HEK293 (cell line): Measurements from ENCODE around the gene SEMA4D.

Source experiments
- CTCF ChIA-PET: fragments of 350-600 bp; formaldehyde crosslinking; extraction: SDS; loops from one replicate; lab custom pipeline; 2021; ENCODE audit warnings: antibody characterized with exemption; lab: Yijun Ruan, JAX
- POLR2A ChIA-PET: fragments of 300-600 bp; formaldehyde crosslinking; extraction: SDS; loops from one replicate; lab custom pipeline; 2020; ENCODE audit warnings: antibody characterized with exemption, inconsistent platforms; lab: Yijun Ruan, JAX
- H3K27ac ChIP-seq: fragments of 200-500 bp; sonication (Bioruptor generic); 2 replicates; pipeline ENCODE4 v1.5.1; 2014; ENCODE audit warnings: low read depth, low read length, control low read depth, inconsistent platforms; ENCODE audit errors: extremely low read depth
- H3K36me3 ChIP-seq, 2 experiments: fragments of 200-500 bp in 1 of 2; sonication (Bioruptor generic) in 1 of 2; 1 replicate in 1 of 2; 2 replicates in 1 of 2; pipeline ENCODE4 v1.5.1; 2014 to 2017; ENCODE audit warnings: inconsistent platforms in 2 of 2, low read length in 2 of 2; ENCODE audit not compliant: control insufficient read depth in 2 of 2, insufficient read depth in 1 of 2
- H3K4me1 ChIP-seq: fragments of 200-500 bp; sonication (Bioruptor generic); 2 replicates; pipeline ENCODE4 v1.5.1; 2014; ENCODE audit warnings: mild to moderate bottlenecking, low read length, inconsistent platforms; ENCODE audit not compliant: control insufficient read depth, insufficient read depth
- H3K4me3 ChIP-seq: 2 replicates; pipeline ENCODE4 v1.5.1; 2011; ENCODE audit warnings: low read depth, mild to moderate bottlenecking, control low read depth, low read length, moderate library complexity
- H3K9me3 ChIP-seq: fragments of 200-500 bp; sonication (Bioruptor generic); 2 replicates; pipeline ENCODE4 v1.5.1; 2014; ENCODE audit warnings: low read depth, low read length, inconsistent platforms; ENCODE audit not compliant: control insufficient read depth, insufficient read depth
- GFI1B ChIP-seq: fragments of 450-650 bp; formaldehyde crosslinking; IDR thresholded peaks from 2 replicates; pipeline ENCODE4 v1.5.1; 2016; ENCODE audit warnings: missing biosample characterization, missing genetic modification characterization
- GLI2 ChIP-seq: fragments of 450-650 bp; formaldehyde crosslinking; IDR thresholded peaks from 2 replicates; pipeline ENCODE4; 2017; ENCODE audit warnings: missing biosample characterization, missing genetic modification characterization, low read depth, borderline replicate concordance
- GLIS2 ChIP-seq: fragments of 450-650 bp; formaldehyde crosslinking; IDR thresholded peaks from 2 replicates; pipeline ENCODE4 v1.5.1; 2016; ENCODE audit warnings: missing biosample characterization, missing genetic modification characterization
- KLF7 ChIP-seq: fragments of 450-650 bp; formaldehyde crosslinking; IDR thresholded peaks from 2 replicates; pipeline ENCODE4 v1.5.1; 2016; ENCODE audit warnings: missing biosample characterization, missing genetic modification characterization, borderline replicate concordance
- SCRT1 ChIP-seq: fragments of 450-650 bp; formaldehyde crosslinking; IDR thresholded peaks from 2 replicates; pipeline ENCODE4 v1.5.1; 2016; ENCODE audit warnings: missing biosample characterization, missing genetic modification characterization, borderline replicate concordance
- SP3 ChIP-seq: fragments of 450-650 bp; formaldehyde crosslinking; IDR thresholded peaks from 2 replicates; pipeline ENCODE4 v1.5.1; 2016; ENCODE audit warnings: missing biosample characterization, missing genetic modification characterization
- ZBTB7A ChIP-seq: fragments of 450-650 bp; formaldehyde crosslinking; IDR thresholded peaks from 2 replicates; pipeline ENCODE4 v1.5.1; 2016; ENCODE audit warnings: low read depth, missing biosample characterization, missing genetic modification characterization
- ZNF114 ChIP-seq: fragments of 450-650 bp; formaldehyde crosslinking; IDR thresholded peaks from 2 replicates; pipeline ENCODE4 v1.5.0; 2017; ENCODE audit warnings: missing biosample characterization, missing genetic modification characterization
- ZNF132 ChIP-seq: fragments of 450-650 bp; formaldehyde crosslinking; IDR thresholded peaks from 2 replicates; pipeline ENCODE4 v1.5.1; 2017; ENCODE audit warnings: missing biosample characterization, missing genetic modification characterization, borderline replicate concordance
- ZNF133 ChIP-seq: fragments of 450-650 bp; formaldehyde crosslinking; IDR thresholded peaks from 2 replicates; pipeline ENCODE4 v1.5.1; 2016; ENCODE audit warnings: missing biosample characterization, missing genetic modification characterization
- ZNF155 ChIP-seq: fragments of 450-650 bp; formaldehyde crosslinking; IDR thresholded peaks from 2 replicates; pipeline ENCODE4 v1.5.1; 2016; ENCODE audit warnings: missing biosample characterization, missing genetic modification characterization
- ZNF19 ChIP-seq: fragments of 450-650 bp; formaldehyde crosslinking; IDR thresholded peaks from 2 replicates; pipeline ENCODE4; 2016; ENCODE audit warnings: missing biosample characterization, missing genetic modification characterization, low read depth
- ZNF223 ChIP-seq: fragments of 450-650 bp; formaldehyde crosslinking; IDR thresholded peaks from 2 replicates; pipeline ENCODE4 v1.5.1; 2016; ENCODE audit warnings: missing biosample characterization, missing genetic modification characterization
- ZNF23 ChIP-seq: fragments of 450-650 bp; formaldehyde crosslinking; IDR thresholded peaks from 2 replicates; pipeline ENCODE4 v1.5.1; 2016; ENCODE audit warnings: missing biosample characterization, missing genetic modification characterization, borderline replicate concordance
- ZNF248 ChIP-seq: fragments of 450-650 bp; formaldehyde crosslinking; IDR thresholded peaks from 2 replicates; pipeline ENCODE4 v1.5.1; 2017; ENCODE audit warnings: missing biosample characterization, missing genetic modification characterization
- ZNF266 ChIP-seq: fragments of 450-650 bp; formaldehyde crosslinking; IDR thresholded peaks from 2 replicates; pipeline ENCODE4 v1.5.1; 2016; ENCODE audit warnings: missing biosample characterization, missing genetic modification characterization, low read depth
- ZNF302 ChIP-seq: fragments of 450-650 bp; formaldehyde crosslinking; IDR thresholded peaks from 2 replicates; pipeline ENCODE4 v1.5.1; 2016; ENCODE audit warnings: missing biosample characterization, missing genetic modification characterization, low read depth
- ZNF354C ChIP-seq: fragments of 450-650 bp; formaldehyde crosslinking; IDR thresholded peaks from 2 replicates; pipeline ENCODE4 v1.5.1; 2016; ENCODE audit warnings: missing biosample characterization, missing genetic modification characterization, low read depth, borderline replicate concordance
- ZNF510 ChIP-seq: fragments of 450-650 bp; formaldehyde crosslinking; IDR thresholded peaks from 2 replicates; pipeline ENCODE4 v1.5.1; 2018; ENCODE audit warnings: mild to moderate bottlenecking, missing genetic modification characterization, missing biosample characterization; ENCODE audit not compliant: insufficient replicate concordance
- ZNF514 ChIP-seq: fragments of 450-650 bp; formaldehyde crosslinking; IDR thresholded peaks from 2 replicates; pipeline ENCODE4 v1.5.1; 2016; ENCODE audit warnings: missing biosample characterization, missing genetic modification characterization
- ZNF555 ChIP-seq: fragments of 450-650 bp; formaldehyde crosslinking; conservative IDR thresholded peaks from 2 replicates; pipeline ENCODE4 v1.5.1; 2017; ENCODE audit warnings: missing biosample characterization, mild to moderate bottlenecking, missing genetic modification characterization, inconsistent platforms
- ZNF558 ChIP-seq: fragments of 450-650 bp; formaldehyde crosslinking; IDR thresholded peaks from 2 replicates; pipeline ENCODE4 v1.5.1; 2016; ENCODE audit warnings: missing biosample characterization, missing genetic modification characterization
- ZNF571 ChIP-seq: fragments of 450-650 bp; formaldehyde crosslinking; IDR thresholded peaks from 2 replicates; pipeline ENCODE4 v1.5.0; 2017; ENCODE audit warnings: missing biosample characterization, missing genetic modification characterization
- ZNF624 ChIP-seq: fragments of 450-650 bp; formaldehyde crosslinking; IDR thresholded peaks from 2 replicates; pipeline ENCODE4 v1.5.1; 2017; ENCODE audit warnings: missing biosample characterization, missing genetic modification characterization
- ZNF776 ChIP-seq: fragments of 450-650 bp; formaldehyde crosslinking; IDR thresholded peaks from 2 replicates; pipeline ENCODE4 v1.5.0; 2017; ENCODE audit warnings: missing biosample characterization, missing genetic modification characterization, borderline replicate concordance
- TF ChIP-seq, protein P1 (sequence below): fragments of 450-650 bp; formaldehyde crosslinking; IDR thresholded peaks from 2 replicates; pipeline ENCODE4 v1.5.1; 2016; ENCODE audit warnings: missing biosample characterization, missing genetic modification characterization
- TF ChIP-seq, protein P2 (sequence below): fragments of 450-650 bp; formaldehyde crosslinking; IDR thresholded peaks from 2 replicates; pipeline ENCODE4 v1.5.1; 2016; ENCODE audit warnings: missing biosample characterization, missing genetic modification characterization
- TF ChIP-seq, protein P3 (sequence below): fragments of 450-650 bp; formaldehyde crosslinking; IDR thresholded peaks from 2 replicates; pipeline ENCODE4 v1.5.1; 2016; ENCODE audit warnings: missing biosample characterization, missing genetic modification characterization, borderline replicate concordance

The SEMA4D gene

DNA sequence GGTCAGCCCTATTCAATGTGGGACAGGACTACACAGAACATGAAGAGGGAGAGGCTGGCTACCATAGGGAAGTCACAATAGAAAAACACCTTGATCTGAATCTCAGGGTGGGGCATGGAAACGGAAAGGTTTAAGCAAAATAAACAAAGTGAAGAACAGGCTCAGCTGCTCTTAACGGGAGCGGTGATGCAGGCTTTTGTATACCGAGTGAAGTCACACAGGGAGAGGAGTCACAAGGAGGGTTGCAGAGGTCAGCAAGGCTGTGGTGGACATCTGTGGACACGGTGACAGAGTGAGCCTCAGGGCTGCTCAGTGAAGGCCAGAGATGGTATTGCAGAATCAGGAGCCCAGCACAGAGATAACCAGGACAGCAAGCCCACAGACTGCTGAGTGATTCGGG, 30.6 kb upstream of the SEMA4D start (continued):
- no peak for TF ChIP-seq ZNF114 (tag by site-specific recombination)
- no peak for TF ChIP-seq ZNF266 (tag by site-specific recombination)
- TF ChIP-seq, all 188 proteins: peak for 0

DNA sequence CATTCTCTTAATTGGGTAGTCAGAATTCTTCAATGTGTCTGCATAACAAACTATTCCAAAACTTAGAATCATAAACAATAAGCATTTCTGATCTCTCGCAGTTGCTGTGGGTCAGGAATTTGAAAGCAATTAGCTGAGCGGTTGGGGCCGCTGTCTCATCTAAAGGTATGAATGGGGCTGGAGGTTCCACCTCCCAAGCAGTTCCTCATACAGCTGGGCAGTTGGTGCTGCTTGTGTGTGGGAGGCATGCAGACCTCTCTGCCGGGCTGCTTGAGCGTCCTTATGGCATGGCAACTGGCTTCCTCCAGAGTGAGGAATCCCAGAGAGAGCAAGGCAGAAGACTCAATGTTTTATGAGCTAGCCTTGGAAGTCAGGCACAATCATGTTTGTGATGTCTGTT, 30.2 kb upstream of the SEMA4D start:
- Histone ChIP-seq H3K36me3 (no peaks in the 10 kb centered on the region), H3K4me3 (no peak overlapping the region), H3K27ac (no peak overlapping the region), H3K4me1 (no peaks in the 10 kb centered on the region), H3K9me3 (no peaks in the 10 kb centered on the region)
- TF ChIP-seq KLF7 (tag by site-specific recombination) (no peak), ZNF23 (tag by site-specific recombination) (no peak), ZNF248 (tag by site-specific recombination) (no peak), GLI2 (tag by site-specific recombination) (no peak), SP3 (tag by site-specific recombination) (no peak), ZBTB7A (tag by site-specific recombination) (no peak), SCRT1 (tag by site-specific recombination) (no peak), ZNF155 (no peak)
- ChIA-PET CTCF (interaction anchor here (3.9 kb wide), 1 partner anchor 21 kb away, joined by 25 read pairs; no protein-coding TSS in a partner anchor), POLR2A (no interaction called here)

DNA sequence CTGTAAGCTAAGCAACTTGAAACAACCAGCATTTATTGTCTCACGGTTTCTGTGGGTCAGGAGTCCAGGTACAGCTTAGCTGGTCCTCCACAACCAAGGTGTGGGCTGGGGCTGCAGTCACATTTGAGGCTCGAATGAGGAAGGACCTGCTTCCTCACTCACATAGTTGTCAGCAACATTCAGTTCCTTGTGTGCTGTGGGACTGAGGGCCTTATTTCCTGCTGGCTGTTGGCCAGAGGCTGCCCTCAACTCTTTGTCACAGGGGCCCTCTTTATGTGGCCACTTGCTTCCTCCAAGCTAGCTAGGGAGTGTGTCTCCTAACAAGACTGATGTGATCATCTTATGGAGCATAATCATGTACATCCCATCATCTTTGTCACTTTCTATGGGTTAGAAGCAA, 29.2 kb upstream of the SEMA4D start:
- no peaks in the 10 kb centered on the region for H3K4me1 ChIP-seq
- H3K4me3 ChIP-seq, result no peak overlapping the region
- no peaks in the 10 kb centered on the region for H3K36me3 ChIP-seq
- no peak overlapping the region for H3K27ac ChIP-seq
- TF ChIP-seq, protein P1, sequence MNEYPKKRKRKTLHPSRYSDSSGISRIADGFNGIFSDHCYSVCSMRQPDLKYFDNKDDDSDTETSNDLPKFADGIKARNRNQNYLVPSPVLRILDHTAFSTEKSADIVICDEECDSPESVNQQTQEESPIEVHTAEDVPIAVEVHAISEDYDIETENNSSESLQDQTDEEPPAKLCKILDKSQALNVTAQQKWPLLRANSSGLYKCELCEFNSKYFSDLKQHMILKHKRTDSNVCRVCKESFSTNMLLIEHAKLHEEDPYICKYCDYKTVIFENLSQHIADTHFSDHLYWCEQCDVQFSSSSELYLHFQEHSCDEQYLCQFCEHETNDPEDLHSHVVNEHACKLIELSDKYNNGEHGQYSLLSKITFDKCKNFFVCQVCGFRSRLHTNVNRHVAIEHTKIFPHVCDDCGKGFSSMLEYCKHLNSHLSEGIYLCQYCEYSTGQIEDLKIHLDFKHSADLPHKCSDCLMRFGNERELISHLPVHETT, result no peak
- TF ChIP-seq ZNF223 (tag by site-specific recombination) (no peak), ZNF776 (no peak), GLIS2 (tag by site-specific recombination) (no peak), ZNF19 (tag by site-specific recombination) (no peak), ZNF133 (tag by site-specific recombination) (no peak), ZNF354C (tag by site-specific recombination) (no peak), ZNF558 (no peak), GFI1B (no peak), ZNF302 (tag by site-specific recombination) (no peak), ZNF624 (no peak), ZNF510 (tag by site-specific recombination) (no peak), ZNF132 (tag by site-specific recombination) (no peak), ZNF571 (tag by site-specific recombination) (no peak), ZNF514 (tag by site-specific recombination) (no peak), ZNF555 (tag by site-specific recombination) (no peak)
- TF ChIP-seq, protein P2, sequence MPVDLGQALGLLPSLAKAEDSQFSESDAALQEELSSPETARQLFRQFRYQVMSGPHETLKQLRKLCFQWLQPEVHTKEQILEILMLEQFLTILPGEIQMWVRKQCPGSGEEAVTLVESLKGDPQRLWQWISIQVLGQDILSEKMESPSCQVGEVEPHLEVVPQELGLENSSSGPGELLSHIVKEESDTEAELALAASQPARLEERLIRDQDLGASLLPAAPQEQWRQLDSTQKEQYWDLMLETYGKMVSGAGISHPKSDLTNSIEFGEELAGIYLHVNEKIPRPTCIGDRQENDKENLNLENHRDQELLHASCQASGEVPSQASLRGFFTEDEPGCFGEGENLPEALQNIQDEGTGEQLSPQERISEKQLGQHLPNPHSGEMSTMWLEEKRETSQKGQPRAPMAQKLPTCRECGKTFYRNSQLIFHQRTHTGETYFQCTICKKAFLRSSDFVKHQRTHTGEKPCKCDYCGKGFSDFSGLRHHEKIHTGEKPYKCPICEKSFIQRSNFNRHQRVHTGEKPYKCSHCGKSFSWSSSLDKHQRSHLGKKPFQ, result no peak
- TF ChIP-seq, protein P3, sequence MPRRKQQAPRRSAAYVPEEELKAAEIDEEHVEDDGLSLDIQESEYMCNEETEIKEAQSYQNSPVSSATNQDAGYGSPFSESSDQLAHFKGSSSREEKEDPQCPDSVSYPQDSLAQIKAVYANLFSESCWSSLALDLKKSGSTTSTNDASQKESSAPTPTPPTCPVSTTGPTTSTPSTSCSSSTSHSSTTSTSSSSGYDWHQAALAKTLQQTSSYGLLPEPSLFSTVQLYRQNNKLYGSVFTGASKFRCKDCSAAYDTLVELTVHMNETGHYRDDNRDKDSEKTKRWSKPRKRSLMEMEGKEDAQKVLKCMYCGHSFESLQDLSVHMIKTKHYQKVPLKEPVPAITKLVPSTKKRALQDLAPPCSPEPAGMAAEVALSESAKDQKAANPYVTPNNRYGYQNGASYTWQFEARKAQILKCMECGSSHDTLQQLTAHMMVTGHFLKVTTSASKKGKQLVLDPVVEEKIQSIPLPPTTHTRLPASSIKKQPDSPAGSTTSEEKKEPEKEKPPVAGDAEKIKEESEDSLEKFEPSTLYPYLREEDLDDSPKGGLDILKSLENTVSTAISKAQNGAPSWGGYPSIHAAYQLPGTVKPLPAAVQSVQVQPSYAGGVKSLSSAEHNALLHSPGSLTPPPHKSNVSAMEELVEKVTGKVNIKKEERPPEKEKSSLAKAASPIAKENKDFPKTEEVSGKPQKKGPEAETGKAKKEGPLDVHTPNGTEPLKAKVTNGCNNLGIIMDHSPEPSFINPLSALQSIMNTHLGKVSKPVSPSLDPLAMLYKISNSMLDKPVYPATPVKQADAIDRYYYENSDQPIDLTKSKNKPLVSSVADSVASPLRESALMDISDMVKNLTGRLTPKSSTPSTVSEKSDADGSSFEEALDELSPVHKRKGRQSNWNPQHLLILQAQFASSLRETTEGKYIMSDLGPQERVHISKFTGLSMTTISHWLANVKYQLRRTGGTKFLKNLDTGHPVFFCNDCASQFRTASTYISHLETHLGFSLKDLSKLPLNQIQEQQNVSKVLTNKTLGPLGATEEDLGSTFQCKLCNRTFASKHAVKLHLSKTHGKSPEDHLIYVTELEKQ (tag by site-specific recombination), result no peak
- H3K9me3 ChIP-seq, result no peaks in the 10 kb centered on the region
- ChIA-PET CTCF (interaction anchor here (1.5 kb wide), 1 partner anchor 22 kb away, joined by 3 read pairs; no protein-coding TSS in a partner anchor), POLR2A (no interaction called here)
